ENCODE measurements around the gene C5AR1. TPM values are rescaled to one million over a fixed set of nuclear protein-coding genes. Genes with fewer than 3 reads are reported as not detected.

C5AR1 gene
- polyA plus RNA-seq, 3 donors: 143 to 1,132 (median 320) TPM

- H3K27ac Mint-ChIP-seq: peak overlapping the region; percentile 98 to 100 (median 100)
- H3K9me3 Mint-ChIP-seq: no peaks in the 10 kb centered on the region
- Histone ChIP-seq H2AFZ (ENCODE audit: insufficient read depth, low read depth, low read length, poor library complexity, severe bottlenecking) (no peak overlapping the region), H3K79me2 (ENCODE audit: insufficient read depth, low read length) (no peaks in the 10 kb centered on the region), H3K9me3 (replicated peaks in 1 of 2; ENCODE audit: control insufficient read depth in 1 of 2, insufficient read depth in 1 of 2, low read length in 2 of 2) (no peaks in the 10 kb centered on the region), H3K4me1 (ENCODE audit: control insufficient read depth in 1 of 2, insufficient read depth in 2 of 2, low read length in 2 of 2) (peaks cover 30 to 35% of the 10 kb centered on the region in 2 donors), H4K20me1 (ENCODE audit: insufficient read depth, low read length) (no peaks in the 10 kb centered on the region), H3K4me2 (replicated peaks; ENCODE audit: extremely low read depth, low read length, poor library complexity, severe bottlenecking) (peak overlapping the region; percentile 41), H3K27me3 (ENCODE audit: control insufficient read depth in 2 of 2, insufficient read depth in 2 of 2, low read length in 2 of 2) (no peaks in the 10 kb centered on the region), H3K4me3 (replicated peaks in 1 of 3; ENCODE audit: low read depth in 2 of 3, low read length in 3 of 3) (peak overlapping the region in 1 of 3 experiments; percentile 41), H3K36me3 (replicated peaks in 1 of 2; ENCODE audit: control insufficient read depth in 1 of 2, insufficient read depth in 2 of 2, low read length in 2 of 2) (peaks cover 34 to 47% of the 10 kb centered on the region in 2 donors), H3K27ac (ENCODE audit: low read depth in 1 of 2, low read length in 2 of 2) (peak overlapping the region; percentile 86 to 94), H3K9ac (ENCODE audit: insufficient read depth, low read length, poor library complexity, severe bottlenecking) (peak overlapping the region; percentile 69)
- no peak for TF ChIP-seq CTCF (IDR thresholded peaks at IDR 0.05)
- peaks cover 62 to 81% of the 10 kb centered on the region in 2 donors for H3K36me3 Mint-ChIP-seq
- peak; percentile 90 to 96 (median 90) for DNase-seq
- WGBS (ENCODE audit: insufficient coverage): 1% methylated on average over 6 of the region's 10 CpGs
- H3K4me1 Mint-ChIP-seq: peaks cover 38% of the 10 kb centered on the region
- H3K27me3 Mint-ChIP-seq (ENCODE audit: low read depth in 3 of 3): no peaks in the 10 kb centered on the region
- intact Hi-C loops (cut with micrococcal nuclease): loop anchor here in 1 of 2 donors (2.0 kb wide), 1 partner anchor 19 kb away; no protein-coding TSS in a partner anchor
- peak overlapping the region; percentile 70 to 87 for H3K4me3 Mint-ChIP-seq
Observed at GRCh38 chr19:47370045-47370611, 60.5 kb downstream of the C5AR1 start.

GRCh38 chr19:47371261-47371660 lies 61.6 kb downstream of the C5AR1 start:
- H3K79me2 ChIP-seq (ENCODE audit: insufficient read depth, low read length): no peaks in the 10 kb centered on the region
- no peaks in the 10 kb centered on the region for H3K9me3 ChIP-seq (replicated peaks in 1 of 2; ENCODE audit: control insufficient read depth in 1 of 2, insufficient read depth in 1 of 2, low read length in 2 of 2)
- intact Hi-C loops (cut with micrococcal nuclease): loop anchor here in 1 of 2 donors (2.0 kb wide), 1 partner anchor 18 kb away; no protein-coding TSS in a partner anchor
- no peak overlapping the region for H2AFZ ChIP-seq (ENCODE audit: insufficient read depth, low read depth, low read length, poor library complexity, severe bottlenecking)
- H3K4me2 ChIP-seq (replicated peaks; ENCODE audit: extremely low read depth, low read length, poor library complexity, severe bottlenecking): no peak overlapping the region
- peaks cover 61 to 82% of the 10 kb centered on the region in 2 donors for H3K36me3 Mint-ChIP-seq
- H3K27ac ChIP-seq (ENCODE audit: low read depth in 1 of 2, low read length in 2 of 2): peak overlapping the region; percentile 86 to 94
- no peaks in the 10 kb centered on the region for H4K20me1 ChIP-seq (ENCODE audit: insufficient read depth, low read length)
- H3K4me1 ChIP-seq (ENCODE audit: control insufficient read depth in 1 of 2, insufficient read depth in 2 of 2, low read length in 2 of 2): peaks cover 33 to 41% of the 10 kb centered on the region in 2 donors
- TF ChIP-seq CTCF (IDR thresholded peaks at IDR 0.05): no peak
- DNase-seq: peak; percentile 35 to 63 (median 53)
- no peaks in the 10 kb centered on the region for H3K27me3 Mint-ChIP-seq (ENCODE audit: low read depth in 3 of 3)
- no peaks in the 10 kb centered on the region for H3K9me3 Mint-ChIP-seq
- peaks cover 45 to 58% of the 10 kb centered on the region in 2 donors for H3K36me3 ChIP-seq (replicated peaks in 1 of 2; ENCODE audit: control insufficient read depth in 1 of 2, insufficient read depth in 2 of 2, low read length in 2 of 2)
- peaks cover 39% of the 10 kb centered on the region for H3K4me1 Mint-ChIP-seq
- H3K4me3 Mint-ChIP-seq: peak overlapping the region; percentile 21 to 31
- no peaks in the 10 kb centered on the region for H3K27me3 ChIP-seq (ENCODE audit: control insufficient read depth in 2 of 2, insufficient read depth in 2 of 2, low read length in 2 of 2)
- peak overlapping the region; percentile 69 for H3K9ac ChIP-seq (ENCODE audit: insufficient read depth, low read length, poor library complexity, severe bottlenecking)
- H3K27ac Mint-ChIP-seq: peak overlapping the region; percentile 98 to 100 (median 100)
- 64% methylated on average over 9 of the region's 9 CpGs for WGBS (ENCODE audit: insufficient coverage)
- peak overlapping the region in 1 of 3 experiments; percentile 41 for H3K4me3 ChIP-seq (replicated peaks in 1 of 3; ENCODE audit: low read depth in 2 of 3, low read length in 3 of 3)

Other genes with a start within 250 kb of the C5AR1 start
- gene ZC3H4, start 196.1 kb upstream of the C5AR1 start, polyA plus RNA-seq: 1 to 10 TPM in 1 of 3 donors, under 1 TPM in 2; 0.24 to 9.9 (median 0.60) TPM
- gene SAE1, start 179.0 kb upstream of the C5AR1 start, polyA plus RNA-seq: 10 to 100 TPM; 28.3 to 54.2 (median 46.5) TPM
- gene BBC3, start 78.7 kb upstream of the C5AR1 start, polyA plus RNA-seq: 10 to 100 TPM in 1 of 3 donors, 1 to 10 TPM in 2; 2.5 to 17.4 (median 4.8) TPM
- gene CCDC9, start 53.3 kb upstream of the C5AR1 start, polyA plus RNA-seq: 1 to 10 TPM; 6.3 to 10.0 (median 7.6) TPM
- 1 to 10 TPM; 6.2 to 7.3 (median 6.5) TPM for gene INAFM1, start 35.0 kb upstream of the C5AR1 start, polyA plus RNA-seq
- 10 to 100 TPM in 1 of 3 donors, 1 to 10 TPM in 2; 2.4 to 46.9 (median 4.3) TPM for gene C5AR2, start 22.3 kb downstream of the C5AR1 start, polyA plus RNA-seq
- gene DHX34, start 39.5 kb downstream of the C5AR1 start, polyA plus RNA-seq: 10 to 100 TPM in 1 of 3 donors, 1 to 10 TPM in 2; 3.4 to 34.4 (median 3.8) TPM
- gene MEIS3, start 109.7 kb downstream of the C5AR1 start, polyA plus RNA-seq: not detected
- gene SLC8A2, start 162.0 kb downstream of the C5AR1 start, polyA plus RNA-seq: not detected
- gene KPTN, start 174.4 kb downstream of the C5AR1 start, polyA plus RNA-seq: 1 to 10 TPM; 9.5 to 9.7 (median 9.5) TPM
- gene NAPA, start 205.2 kb downstream of the C5AR1 start, polyA plus RNA-seq: 100 to 1,000 TPM in 2 of 3 donors, 10 to 100 TPM in 1; 77.5 to 135 (median 111) TPM